ENCODE results near the gene EXOC2.

The EXOC2 gene

DNA sequence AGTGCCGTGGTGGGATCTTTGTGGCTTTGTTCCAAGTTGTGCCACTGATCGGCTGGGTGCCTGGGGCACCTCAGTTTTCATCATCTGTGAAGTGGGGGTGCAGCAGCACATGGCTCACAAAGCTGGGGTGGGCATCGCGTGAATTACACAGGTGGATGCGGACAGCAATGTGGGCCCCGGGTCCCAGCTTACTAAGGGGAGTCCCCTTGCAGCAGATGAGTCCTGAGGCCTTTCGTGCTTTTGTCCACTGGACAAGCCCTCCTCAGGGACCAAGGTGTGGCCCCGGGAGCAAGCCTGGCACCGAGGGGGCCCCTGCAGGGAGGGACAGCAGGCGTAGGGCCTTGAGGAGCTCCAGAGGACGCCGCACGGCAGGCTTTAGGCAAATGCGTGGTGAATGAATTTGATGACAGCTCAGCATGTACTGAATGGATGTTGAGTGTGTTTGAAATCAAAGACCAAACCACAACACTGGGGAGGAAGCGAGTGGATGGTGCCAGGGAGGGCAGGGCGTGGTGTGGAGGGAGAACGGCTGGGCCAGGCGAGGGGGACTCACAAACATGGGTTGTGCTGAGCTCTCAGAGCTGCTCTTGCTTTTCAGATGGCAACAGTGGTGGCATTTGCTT lies 248.2 kb downstream of the EXOC2 start:
- no peak for DNase-seq (ENCODE audit: low spot score)
- TF ChIP-seq CTCF (IDR thresholded peaks at IDR 0.05; ENCODE audit: borderline replicate concordance, control extremely low read depth, extremely low read depth, insufficient read depth, missing control alignments) = no peak
- in situ Hi-C loops (cut with MboI; ENCODE audit: low sequenced_read_pairs, unreplicated experiment) = no loop called here

DNA sequence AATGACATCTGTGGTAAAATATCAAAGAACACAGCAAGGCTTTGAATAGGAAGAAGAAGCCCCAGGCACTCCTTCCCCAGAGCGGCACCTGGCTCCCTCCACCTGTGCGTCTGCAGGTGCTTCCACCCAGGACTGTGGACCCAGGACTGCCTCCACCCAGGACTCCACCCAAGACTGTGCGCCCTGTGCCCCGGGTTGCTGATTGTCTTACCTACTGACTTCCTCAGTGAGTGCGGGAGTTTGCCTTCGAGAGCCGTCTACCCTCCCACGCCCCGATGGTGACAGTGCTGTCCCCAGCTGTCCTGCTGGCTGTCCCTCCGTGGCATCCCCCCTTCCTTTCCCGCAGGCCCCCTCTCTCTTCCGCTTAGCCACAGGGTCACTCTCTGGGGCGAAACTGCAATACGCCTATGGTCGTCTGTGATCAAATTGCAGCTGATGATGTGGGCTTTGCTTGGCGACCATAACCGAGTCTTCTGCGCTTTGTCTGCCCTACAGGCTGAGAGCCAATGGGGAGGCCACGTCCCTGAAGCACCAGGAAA lies 249.2 kb downstream of the EXOC2 start:
- no peak for DNase-seq (ENCODE audit: low spot score)
- TF ChIP-seq CTCF (IDR thresholded peaks at IDR 0.05; ENCODE audit: borderline replicate concordance, control extremely low read depth, extremely low read depth, insufficient read depth, missing control alignments) = no peak
- in situ Hi-C loops (cut with MboI; ENCODE audit: low sequenced_read_pairs, unreplicated experiment) = no loop called here

GRCh38 chr6:441126-441920 lies 251.6 kb downstream of the EXOC2 start:
- TF ChIP-seq CTCF (IDR thresholded peaks at IDR 0.05; ENCODE audit: borderline replicate concordance, control extremely low read depth, extremely low read depth, insufficient read depth, missing control alignments) = no peak
- no peak for DNase-seq (ENCODE audit: low spot score)
- in situ Hi-C loops (cut with MboI; ENCODE audit: low sequenced_read_pairs, unreplicated experiment) = no loop called here

GRCh38 chr6:439641-440167 lies 253.2 kb downstream of the EXOC2 start:
- no peak for DNase-seq (ENCODE audit: low spot score)
- in situ Hi-C loops (cut with MboI; ENCODE audit: low sequenced_read_pairs, unreplicated experiment) = no loop called here
- TF ChIP-seq CTCF (IDR thresholded peaks at IDR 0.05; ENCODE audit: borderline replicate concordance, control extremely low read depth, extremely low read depth, insufficient read depth, missing control alignments) = no peak

- no peak for TF ChIP-seq CTCF (IDR thresholded peaks at IDR 0.05; ENCODE audit: borderline replicate concordance, control extremely low read depth, extremely low read depth, insufficient read depth, missing control alignments)
- no peak for DNase-seq (ENCODE audit: low spot score)
- in situ Hi-C loops (cut with MboI; ENCODE audit: low sequenced_read_pairs, unreplicated experiment) = no loop called here
Measured at GRCh38 chr6:438634-439170, 254.2 kb downstream of the EXOC2 start.

GRCh38 chr6:437037-437392 lies 255.9 kb downstream of the EXOC2 start:
- TF ChIP-seq CTCF (IDR thresholded peaks at IDR 0.05; ENCODE audit: borderline replicate concordance, control extremely low read depth, extremely low read depth, insufficient read depth, missing control alignments) = no peak
- DNase-seq (ENCODE audit: low spot score) = no peak
- in situ Hi-C loops (cut with MboI; ENCODE audit: low sequenced_read_pairs, unreplicated experiment) = no loop called here

Measured in GM13976 (cell line).